ENCODE data around the gene KRTAP25-1.

Gene KRTAP25-1

DNA sequence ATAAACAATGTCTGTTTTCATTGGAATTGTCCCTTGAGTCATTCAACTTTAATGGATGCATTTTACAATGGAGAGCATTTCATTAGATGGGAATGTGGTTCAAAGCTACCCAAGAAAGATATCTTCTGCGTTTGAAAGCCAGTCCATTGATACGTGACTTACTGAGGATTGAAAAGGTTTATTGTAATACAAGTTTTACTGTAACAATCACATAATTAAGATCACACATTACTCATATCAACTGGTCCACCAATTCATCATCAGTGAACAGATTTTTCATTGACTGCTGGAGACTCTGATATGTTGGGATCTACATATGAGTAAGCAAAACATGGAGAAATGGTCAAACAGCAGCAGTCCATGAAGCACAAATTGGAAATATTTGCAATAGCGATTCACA, 39.4 kb downstream of the KRTAP25-1 start (continued):
- no peak for TF ChIP-seq ISL1 (CRISPR knock-in tag; IDR thresholded peaks at IDR 0.05)
- no peak for TF ChIP-seq PPARA (CRISPR knock-in tag; IDR thresholded peaks at IDR 0.05; ENCODE audit: borderline replicate concordance)
- no peak for TF ChIP-seq SNAI2 (CRISPR knock-in tag; IDR thresholded peaks at IDR 0.05)
- TF ChIP-seq, protein P1, sequence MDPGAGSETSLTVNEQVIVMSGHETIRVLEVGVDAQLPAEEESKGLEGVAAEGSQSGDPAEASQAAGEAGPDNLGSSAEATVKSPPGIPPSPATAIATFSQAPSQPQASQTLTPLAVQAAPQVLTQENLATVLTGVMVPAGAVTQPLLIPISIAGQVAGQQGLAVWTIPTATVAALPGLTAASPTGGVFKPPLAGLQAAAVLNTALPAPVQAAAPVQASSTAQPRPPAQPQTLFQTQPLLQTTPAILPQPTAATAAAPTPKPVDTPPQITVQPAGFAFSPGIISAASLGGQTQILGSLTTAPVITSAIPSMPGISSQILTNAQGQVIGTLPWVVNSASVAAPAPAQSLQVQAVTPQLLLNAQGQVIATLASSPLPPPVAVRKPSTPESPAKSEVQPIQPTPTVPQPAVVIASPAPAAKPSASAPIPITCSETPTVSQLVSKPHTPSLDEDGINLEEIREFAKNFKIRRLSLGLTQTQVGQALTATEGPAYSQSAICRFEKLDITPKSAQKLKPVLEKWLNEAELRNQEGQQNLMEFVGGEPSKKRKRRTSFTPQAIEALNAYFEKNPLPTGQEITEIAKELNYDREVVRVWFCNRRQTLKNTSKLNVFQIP (CRISPR knock-in tag; IDR thresholded peaks at IDR 0.05; ENCODE audit: borderline replicate concordance, low read depth): no peak

DNA sequence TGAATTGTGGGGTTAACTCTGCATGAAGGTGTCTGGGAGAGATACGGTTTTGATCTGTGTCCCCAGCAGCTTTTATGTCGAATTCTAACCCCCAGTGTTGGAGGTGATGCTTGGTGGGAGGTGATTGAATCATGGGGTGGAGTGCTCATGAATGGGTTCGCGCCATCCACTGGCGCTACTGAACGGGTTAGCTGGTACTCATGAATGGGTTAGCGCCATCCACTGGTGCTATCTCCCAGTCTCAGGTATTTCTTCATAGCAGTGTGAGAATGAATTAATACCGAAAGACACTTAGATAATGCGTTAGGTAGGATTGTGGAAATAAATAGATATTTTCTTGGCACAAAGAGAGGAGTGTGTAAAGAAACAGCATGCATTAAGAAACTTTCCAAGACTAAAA, 40.5 kb downstream of the KRTAP25-1 start:
- no peak for TF ChIP-seq CSDC2 (CRISPR knock-in tag; IDR thresholded peaks at IDR 0.05)
- TF ChIP-seq, protein P2, sequence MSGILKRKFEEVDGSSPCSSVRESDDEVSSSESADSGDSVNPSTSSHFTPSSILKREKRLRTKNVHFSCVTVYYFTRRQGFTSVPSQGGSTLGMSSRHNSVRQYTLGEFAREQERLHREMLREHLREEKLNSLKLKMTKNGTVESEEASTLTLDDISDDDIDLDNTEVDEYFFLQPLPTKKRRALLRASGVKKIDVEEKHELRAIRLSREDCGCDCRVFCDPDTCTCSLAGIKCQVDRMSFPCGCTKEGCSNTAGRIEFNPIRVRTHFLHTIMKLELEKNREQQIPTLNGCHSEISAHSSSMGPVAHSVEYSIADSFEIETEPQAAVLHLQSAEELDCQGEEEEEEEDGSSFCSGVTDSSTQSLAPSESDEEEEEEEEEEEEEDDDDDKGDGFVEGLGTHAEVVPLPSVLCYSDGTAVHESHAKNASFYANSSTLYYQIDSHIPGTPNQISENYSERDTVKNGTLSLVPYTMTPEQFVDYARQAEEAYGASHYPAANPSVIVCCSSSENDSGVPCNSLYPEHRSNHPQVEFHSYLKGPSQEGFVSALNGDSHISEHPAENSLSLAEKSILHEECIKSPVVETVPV (CRISPR knock-in tag; IDR thresholded peaks at IDR 0.05): no peak
- TF ChIP-seq TOX (CRISPR knock-in tag; IDR thresholded peaks at IDR 0.05; ENCODE audit: borderline replicate concordance): no peak
- TF ChIP-seq ISL1 (CRISPR knock-in tag; IDR thresholded peaks at IDR 0.05): no peak
- TF ChIP-seq SNAI2 (CRISPR knock-in tag; IDR thresholded peaks at IDR 0.05): no peak
- no peak for TF ChIP-seq RARB (CRISPR knock-in tag; IDR thresholded peaks at IDR 0.05)
- no peak for TF ChIP-seq PPARA (CRISPR knock-in tag; IDR thresholded peaks at IDR 0.05; ENCODE audit: borderline replicate concordance)
- no peak for TF ChIP-seq ESRRG (CRISPR knock-in tag; IDR thresholded peaks at IDR 0.05)
- TF ChIP-seq, protein P3, sequence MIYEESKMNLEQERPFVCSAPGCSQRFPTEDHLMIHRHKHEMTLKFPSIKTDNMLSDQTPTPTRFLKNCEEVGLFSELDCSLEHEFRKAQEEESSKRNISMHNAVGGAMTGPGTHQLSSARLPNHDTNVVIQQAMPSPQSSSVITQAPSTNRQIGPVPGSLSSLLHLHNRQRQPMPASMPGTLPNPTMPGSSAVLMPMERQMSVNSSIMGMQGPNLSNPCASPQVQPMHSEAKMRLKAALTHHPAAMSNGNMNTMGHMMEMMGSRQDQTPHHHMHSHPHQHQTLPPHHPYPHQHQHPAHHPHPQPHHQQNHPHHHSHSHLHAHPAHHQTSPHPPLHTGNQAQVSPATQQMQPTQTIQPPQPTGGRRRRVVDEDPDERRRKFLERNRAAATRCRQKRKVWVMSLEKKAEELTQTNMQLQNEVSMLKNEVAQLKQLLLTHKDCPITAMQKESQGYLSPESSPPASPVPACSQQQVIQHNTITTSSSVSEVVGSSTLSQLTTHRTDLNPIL (CRISPR knock-in tag; IDR thresholded peaks at IDR 0.05; ENCODE audit: low read depth): no peak
- TF ChIP-seq TCF4 (CRISPR knock-in tag; IDR thresholded peaks at IDR 0.05; ENCODE audit: borderline replicate concordance): no peak
- TF ChIP-seq, protein P4, sequence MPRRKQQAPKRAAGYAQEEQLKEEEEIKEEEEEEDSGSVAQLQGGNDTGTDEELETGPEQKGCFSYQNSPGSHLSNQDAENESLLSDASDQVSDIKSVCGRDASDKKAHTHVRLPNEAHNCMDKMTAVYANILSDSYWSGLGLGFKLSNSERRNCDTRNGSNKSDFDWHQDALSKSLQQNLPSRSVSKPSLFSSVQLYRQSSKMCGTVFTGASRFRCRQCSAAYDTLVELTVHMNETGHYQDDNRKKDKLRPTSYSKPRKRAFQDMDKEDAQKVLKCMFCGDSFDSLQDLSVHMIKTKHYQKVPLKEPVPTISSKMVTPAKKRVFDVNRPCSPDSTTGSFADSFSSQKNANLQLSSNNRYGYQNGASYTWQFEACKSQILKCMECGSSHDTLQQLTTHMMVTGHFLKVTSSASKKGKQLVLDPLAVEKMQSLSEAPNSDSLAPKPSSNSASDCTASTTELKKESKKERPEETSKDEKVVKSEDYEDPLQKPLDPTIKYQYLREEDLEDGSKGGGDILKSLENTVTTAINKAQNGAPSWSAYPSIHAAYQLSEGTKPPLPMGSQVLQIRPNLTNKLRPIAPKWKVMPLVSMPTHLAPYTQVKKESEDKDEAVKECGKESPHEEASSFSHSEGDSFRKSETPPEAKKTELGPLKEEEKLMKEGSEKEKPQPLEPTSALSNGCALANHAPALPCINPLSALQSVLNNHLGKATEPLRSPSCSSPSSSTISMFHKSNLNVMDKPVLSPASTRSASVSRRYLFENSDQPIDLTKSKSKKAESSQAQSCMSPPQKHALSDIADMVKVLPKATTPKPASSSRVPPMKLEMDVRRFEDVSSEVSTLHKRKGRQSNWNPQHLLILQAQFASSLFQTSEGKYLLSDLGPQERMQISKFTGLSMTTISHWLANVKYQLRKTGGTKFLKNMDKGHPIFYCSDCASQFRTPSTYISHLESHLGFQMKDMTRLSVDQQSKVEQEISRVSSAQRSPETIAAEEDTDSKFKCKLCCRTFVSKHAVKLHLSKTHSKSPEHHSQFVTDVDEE (CRISPR knock-in tag; IDR thresholded peaks at IDR 0.05): no peak
- no peak for TF ChIP-seq ARNTL (CRISPR knock-in tag; IDR thresholded peaks at IDR 0.05; ENCODE audit: borderline replicate concordance, low read depth)
- no peak for TF ChIP-seq BACH2 (CRISPR knock-in tag; IDR thresholded peaks at IDR 0.05; ENCODE audit: borderline replicate concordance)
- no peak for TF ChIP-seq OSR1 (CRISPR knock-in tag; IDR thresholded peaks at IDR 0.05)
- ATAC-seq: no peak

DNA sequence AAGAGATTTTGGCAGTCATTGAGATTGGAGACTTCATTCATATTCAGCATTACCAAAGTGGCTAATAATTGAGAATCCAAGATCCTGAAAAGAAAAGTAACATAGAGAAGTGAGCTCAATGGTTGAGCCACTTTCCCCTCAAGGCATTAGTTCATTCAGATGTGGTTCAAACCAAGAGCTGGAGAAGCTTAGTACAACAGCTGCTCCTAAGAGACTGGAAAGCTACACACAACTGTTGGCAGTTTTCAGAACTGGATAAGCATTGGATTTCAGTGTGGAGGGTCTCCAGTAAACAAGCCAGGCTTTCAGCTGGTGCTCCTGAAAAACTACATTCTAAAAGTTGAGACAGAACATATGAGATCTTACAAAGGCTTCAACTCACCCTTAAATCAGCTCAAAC, 44.3 kb downstream of the KRTAP25-1 start:
- TF ChIP-seq ZFP30 (CRISPR knock-in tag; IDR thresholded peaks at IDR 0.05) (no peak), OSR1 (CRISPR knock-in tag; IDR thresholded peaks at IDR 0.05) (no peak), RARB (CRISPR knock-in tag; IDR thresholded peaks at IDR 0.05) (no peak), CSDC2 (CRISPR knock-in tag; IDR thresholded peaks at IDR 0.05) (no peak), PPARA (CRISPR knock-in tag; IDR thresholded peaks at IDR 0.05; ENCODE audit: borderline replicate concordance) (no peak), SNAI2 (CRISPR knock-in tag; IDR thresholded peaks at IDR 0.05) (no peak), ZC3H10 (CRISPR knock-in tag; IDR thresholded peaks at IDR 0.05) (no peak), TCF4 (CRISPR knock-in tag; IDR thresholded peaks at IDR 0.05; ENCODE audit: borderline replicate concordance) (no peak), TOX (CRISPR knock-in tag; IDR thresholded peaks at IDR 0.05; ENCODE audit: borderline replicate concordance) (no peak), ESRRG (CRISPR knock-in tag; IDR thresholded peaks at IDR 0.05) (no peak), BACH2 (CRISPR knock-in tag; IDR thresholded peaks at IDR 0.05; ENCODE audit: borderline replicate concordance) (no peak)
- TF ChIP-seq, protein P2 (CRISPR knock-in tag; IDR thresholded peaks at IDR 0.05): no peak
- TF ChIP-seq, protein P5, sequence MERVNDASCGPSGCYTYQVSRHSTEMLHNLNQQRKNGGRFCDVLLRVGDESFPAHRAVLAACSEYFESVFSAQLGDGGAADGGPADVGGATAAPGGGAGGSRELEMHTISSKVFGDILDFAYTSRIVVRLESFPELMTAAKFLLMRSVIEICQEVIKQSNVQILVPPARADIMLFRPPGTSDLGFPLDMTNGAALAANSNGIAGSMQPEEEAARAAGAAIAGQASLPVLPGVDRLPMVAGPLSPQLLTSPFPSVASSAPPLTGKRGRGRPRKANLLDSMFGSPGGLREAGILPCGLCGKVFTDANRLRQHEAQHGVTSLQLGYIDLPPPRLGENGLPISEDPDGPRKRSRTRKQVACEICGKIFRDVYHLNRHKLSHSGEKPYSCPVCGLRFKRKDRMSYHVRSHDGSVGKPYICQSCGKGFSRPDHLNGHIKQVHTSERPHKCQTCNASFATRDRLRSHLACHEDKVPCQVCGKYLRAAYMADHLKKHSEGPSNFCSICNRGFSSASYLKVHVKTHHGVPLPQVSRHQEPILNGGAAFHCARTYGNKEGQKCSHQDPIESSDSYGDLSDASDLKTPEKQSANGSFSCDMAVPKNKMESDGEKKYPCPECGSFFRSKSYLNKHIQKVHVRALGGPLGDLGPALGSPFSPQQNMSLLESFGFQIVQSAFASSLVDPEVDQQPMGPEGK (CRISPR knock-in tag; IDR thresholded peaks at IDR 0.05; ENCODE audit: borderline replicate concordance): no peak
- no peak for ATAC-seq
